ENCODE results near the gene SGSM2. TPM values are rescaled to one million over a fixed set of nuclear protein-coding genes. Genes with fewer than 3 reads are reported as not detected.

The SGSM2 gene
- total and polyA plus RNA-seq, 2 of the 8 experiments (the other 6 are each of a cell fraction or from before 2014, with no cell fraction given): 44.5 to 77.7 TPM

DNA sequence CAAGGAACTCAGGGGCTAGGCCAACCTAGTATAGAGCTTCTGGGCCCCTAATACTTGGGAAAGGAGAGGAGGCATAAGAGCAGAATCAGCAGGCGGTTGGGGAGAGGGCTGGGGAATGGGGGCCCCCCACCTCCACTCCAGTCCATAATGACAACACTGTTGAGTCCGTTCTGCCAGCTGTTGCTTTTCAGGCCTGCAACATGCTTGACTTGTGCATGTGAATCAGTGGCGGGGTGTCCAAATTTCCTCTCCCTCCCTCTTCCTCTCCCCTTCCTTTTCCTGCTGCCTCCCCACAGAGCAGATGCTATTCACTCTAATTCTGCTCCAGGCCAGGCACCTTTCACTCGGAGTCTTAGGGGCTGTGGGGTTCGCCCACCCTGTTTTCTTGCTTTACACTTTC lies 31.7 kb downstream of the SGSM2 start (continued):
- TF ChIP-seq POU5F1 (IDR thresholded peaks at IDR 0.05; ENCODE audit: low read depth, low read length): no peak
- TF ChIP-seq TAF1 (IDR thresholded peaks at IDR 0.05; ENCODE audit: low read depth, low read length): no peak
- TF ChIP-seq, protein P1, sequence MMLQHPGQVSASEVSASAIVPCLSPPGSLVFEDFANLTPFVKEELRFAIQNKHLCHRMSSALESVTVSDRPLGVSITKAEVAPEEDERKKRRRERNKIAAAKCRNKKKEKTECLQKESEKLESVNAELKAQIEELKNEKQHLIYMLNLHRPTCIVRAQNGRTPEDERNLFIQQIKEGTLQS (IDR thresholded peaks at IDR 0.05; ENCODE audit: insufficient read depth, low read depth, low read length): no peak
- no peak for TF ChIP-seq CHD1 (IDR thresholded peaks at IDR 0.05; ENCODE audit: low read depth, low read length)

All from H1 (cell line).